IPS-20b (cell line): ENCODE data around the gene CDKAL1.
"Not testable (repeated sequence)": the region's sequence is repeated elsewhere in the genome, so short reads cannot be mapped to it uniquely, and the experiment has no call there.

Source experiments
- H3K27ac ChIP-seq: one replicate; pipeline ENCODE4 v1.5.1; 2013; ENCODE audit warnings: low read length
- H3K27me3 ChIP-seq: 2 replicates; pipeline ENCODE4 v1.6.1; 2013; ENCODE audit warnings: mild to moderate bottlenecking, low read length, inconsistent platforms; ENCODE audit not compliant: insufficient read depth
- H3K36me3 ChIP-seq: 2 replicates; pipeline ENCODE4 v1.6.1; 2013; ENCODE audit warnings: low read depth, mild to moderate bottlenecking, inconsistent platforms, low read length, moderate library complexity; ENCODE audit not compliant: insufficient read depth
- H3K4me1 ChIP-seq: 2 replicates; pipeline ENCODE4 v1.6.1; 2013; ENCODE audit warnings: mild to moderate bottlenecking, control low read depth, inconsistent platforms, low read length, moderate library complexity; ENCODE audit not compliant: insufficient read depth
- H3K4me3 ChIP-seq: 2 replicates; pipeline ENCODE4 v1.5.1; 2013; ENCODE audit warnings: mild to moderate bottlenecking, low read length, inconsistent platforms
- H3K9ac ChIP-seq: 2 replicates; pipeline ENCODE4 v1.6.1; 2013; ENCODE audit warnings: low read depth, mild to moderate bottlenecking, inconsistent platforms, low read length, moderate library complexity
- H3K9me3 ChIP-seq: 2 replicates; pipeline ENCODE4 v1.6.1; 2013; ENCODE audit warnings: mild to moderate bottlenecking, low read depth, low read length, inconsistent platforms; ENCODE audit not compliant: insufficient read depth

CDKAL1 gene

GRCh38 chr6:21082091-21082490 lies 547.8 kb downstream of the CDKAL1 start:
- Histone ChIP-seq H3K4me1 (peaks cover 7% of the 10 kb centered on the region), H3K4me3 (no peak overlapping the region), H3K9me3 (no peaks in the 10 kb centered on the region), H3K27ac (no peak overlapping the region), H3K9ac (no peak overlapping the region), H3K36me3 (no peaks in the 10 kb centered on the region), H3K27me3 (no peaks in the 10 kb centered on the region)

- Histone ChIP-seq H3K4me1 (peaks cover 1% of the 10 kb centered on the region; the same call in 1 of the 2 replicates), H3K4me3 (no peak overlapping the region), H3K36me3 (no peaks in the 10 kb centered on the region), H3K9me3 (no peaks in the 10 kb centered on the region), H3K27me3 (no peaks in the 10 kb centered on the region), H3K27ac (no peak overlapping the region), H3K9ac (no peak overlapping the region)
Measured at GRCh38 chr6:21083708-21084107, 549.5 kb downstream of the CDKAL1 start.

GRCh38 chr6:21084656-21085055 lies 550.4 kb downstream of the CDKAL1 start:
- Histone ChIP-seq H3K4me3 (no peak overlapping the region), H3K4me1 (no peaks in the 10 kb centered on the region), H3K27me3 (no peaks in the 10 kb centered on the region), H3K9me3 (no peaks in the 10 kb centered on the region), H3K36me3 (no peaks in the 10 kb centered on the region), H3K27ac (no peak overlapping the region), H3K9ac (no peak overlapping the region)

GRCh38 chr6:21085211-21085610 lies 551.0 kb downstream of the CDKAL1 start:
- no peaks in the 10 kb centered on the region for H3K27me3 ChIP-seq
- H3K9me3 ChIP-seq: no peaks in the 10 kb centered on the region
- H3K9ac ChIP-seq: no peak overlapping the region
- H3K4me3 ChIP-seq: no peak overlapping the region
- no peaks in the 10 kb centered on the region for H3K36me3 ChIP-seq
- no peaks in the 10 kb centered on the region for H3K4me1 ChIP-seq
- H3K27ac ChIP-seq: no peak overlapping the region

GRCh38 chr6:21085643-21086042 lies 551.4 kb downstream of the CDKAL1 start:
- H3K36me3 ChIP-seq: no peaks in the 10 kb centered on the region
- no peaks in the 10 kb centered on the region for H3K9me3 ChIP-seq
- H3K9ac ChIP-seq: no peak overlapping the region
- H3K4me3 ChIP-seq: no peak overlapping the region
- no peaks in the 10 kb centered on the region for H3K4me1 ChIP-seq
- no peak overlapping the region for H3K27ac ChIP-seq
- no peaks in the 10 kb centered on the region for H3K27me3 ChIP-seq

- no peak overlapping the region for H3K9ac ChIP-seq
- no peaks in the 10 kb centered on the region for H3K4me1 ChIP-seq
- H3K36me3 ChIP-seq: no peaks in the 10 kb centered on the region
- no peaks in the 10 kb centered on the region for H3K9me3 ChIP-seq
- H3K27ac ChIP-seq: no peak overlapping the region
- H3K4me3 ChIP-seq: no peak overlapping the region
- no peaks in the 10 kb centered on the region for H3K27me3 ChIP-seq
Measured at GRCh38 chr6:21087188-21087587, 552.9 kb downstream of the CDKAL1 start.

- H3K4me1 ChIP-seq: no peaks in the 10 kb centered on the region
- no peak overlapping the region for H3K27ac ChIP-seq
- no peak overlapping the region for H3K9ac ChIP-seq
- no peaks in the 10 kb centered on the region for H3K9me3 ChIP-seq
- H3K36me3 ChIP-seq: no peaks in the 10 kb centered on the region
- no peak overlapping the region for H3K4me3 ChIP-seq
- no peaks in the 10 kb centered on the region for H3K27me3 ChIP-seq
Measured at GRCh38 chr6:21091411-21091810, 557.2 kb downstream of the CDKAL1 start.

GRCh38 chr6:21092231-21092772 lies 558.0 kb downstream of the CDKAL1 start:
- H3K9me3 ChIP-seq, H3K27ac ChIP-seq, H3K27me3 ChIP-seq, H3K36me3 ChIP-seq, H3K4me3 ChIP-seq, H3K9ac ChIP-seq, H3K4me1 ChIP-seq: not testable (repeated sequence)

GRCh38 chr6:21095462-21095861 lies 561.2 kb downstream of the CDKAL1 start:
- no peak overlapping the region for H3K27ac ChIP-seq
- H3K4me1 ChIP-seq: peaks cover 24% of the 10 kb centered on the region; the same call in 1 of the 2 replicates
- no peaks in the 10 kb centered on the region for H3K9me3 ChIP-seq
- no peaks in the 10 kb centered on the region for H3K36me3 ChIP-seq
- H3K4me3 ChIP-seq: no peak overlapping the region
- no peak overlapping the region for H3K9ac ChIP-seq
- no peaks in the 10 kb centered on the region for H3K27me3 ChIP-seq

- no peak overlapping the region for H3K9ac ChIP-seq
- peaks cover 31% of the 10 kb centered on the region for H3K4me1 ChIP-seq
- H3K36me3 ChIP-seq: no peaks in the 10 kb centered on the region
- H3K4me3 ChIP-seq: 0 out of 2 replicates have a peak overlapping the region, but pooled peaks have one; percentile 14
- H3K27me3 ChIP-seq: no peaks in the 10 kb centered on the region
- H3K9me3 ChIP-seq: no peaks in the 10 kb centered on the region
- H3K27ac ChIP-seq: no peak overlapping the region
Measured at GRCh38 chr6:21098134-21098533, 563.9 kb downstream of the CDKAL1 start.

GRCh38 chr6:21098744-21099143 lies 564.5 kb downstream of the CDKAL1 start:
- no peak overlapping the region for H3K9ac ChIP-seq
- H3K9me3 ChIP-seq: no peaks in the 10 kb centered on the region
- H3K4me3 ChIP-seq: 0 out of 2 replicates have a peak overlapping the region, but pooled peaks have one; percentile 14
- no peaks in the 10 kb centered on the region for H3K36me3 ChIP-seq
- H3K27me3 ChIP-seq: no peaks in the 10 kb centered on the region
- no peak overlapping the region for H3K27ac ChIP-seq
- H3K4me1 ChIP-seq: peaks cover 31% of the 10 kb centered on the region

GRCh38 chr6:21099338-21100314 lies 565.4 kb downstream of the CDKAL1 start:
- no peak overlapping the region for H3K27ac ChIP-seq
- no peak overlapping the region for H3K9ac ChIP-seq
- peaks cover 31% of the 10 kb centered on the region for H3K4me1 ChIP-seq
- no peaks in the 10 kb centered on the region for H3K9me3 ChIP-seq
- H3K36me3 ChIP-seq: no peaks in the 10 kb centered on the region
- H3K27me3 ChIP-seq: no peaks in the 10 kb centered on the region
- H3K4me3 ChIP-seq: no peak overlapping the region
